Heart left ventricle (tissue), 13 donors: Measurements from ENCODE around the gene DENND1C.

Source experiments
- CTCF ChIP-seq, 12 donors: fragments of 200-600 bp; sonication (generic) in 4 of 12; IDR thresholded peaks; one replicate each; pipeline versions ENCODE4 v1.5.0 to v1.8.0; 2018 to 2022; ENCODE audit warnings: antibody characterized with exemption in 12 of 12, mild to moderate bottlenecking in 5 of 12
- POLR2A ChIP-seq, 2 donors: fragments of 450-650 bp; IDR thresholded peaks; one replicate each; pipeline ENCODE4 v1.6.1; 2017; ENCODE audit warnings: antibody characterized with exemption in 2 of 2, mild to moderate bottlenecking in 2 of 2, moderate library complexity in 2 of 2
- donor health status: ischemic (EF 13 %, LVEDD 7.1; RV severe dilation, severe dysfunction).
- donor health status: DM: no; HTN: yes; CAD: no.
- donor health status: DM: no; HTN: no; CAD: no.
- donor health status: ischemic (EF 25% LVEDD 6.9; RV normal size, moderate dysfunction).
- donor health status: ischemic (EF 25% LVEDD 5.7; RV mildly dilated, moderate dysfunction).
- donor health status: ischemic (EF 35%, LVEDD 5.7; RV mildly dilated, moderate dysfunction).
- donor health status: nonischemic (EF 11% LVEDD 7.7; RV severe dilation, severe dysfunction).
- donor health status: DM: yes; HTN: yes; CAD: no.
- donor health status: PGD.
- donor health status: ischemic (EF 29% LVEDD 5.4; RV normal size, mild dysfunction).
- donor health status: nonischemic (EF 23%, LVEDD 6.1; RV moderate dilation, normal function).

GRCh38 chr19:6521718-6522646 lies 40.4 kb upstream of the DENND1C start:
- TF ChIP-seq CTCF (IDR thresholded peaks at IDR 0.05): no peak
- no peak for TF ChIP-seq POLR2A (IDR thresholded peaks at IDR 0.05)
